GM19043 (cell line): ENCODE results near the gene PTCH2.

Source experiments
- ATAC-seq: cut with Tn5 transposase; IDR thresholded peaks from one replicate; pipeline ENCODE4 v1.9.1; 2021; ENCODE audit warnings: low read depth; ENCODE audit not compliant: unreplicated experiment

PTCH2 gene

DNA sequence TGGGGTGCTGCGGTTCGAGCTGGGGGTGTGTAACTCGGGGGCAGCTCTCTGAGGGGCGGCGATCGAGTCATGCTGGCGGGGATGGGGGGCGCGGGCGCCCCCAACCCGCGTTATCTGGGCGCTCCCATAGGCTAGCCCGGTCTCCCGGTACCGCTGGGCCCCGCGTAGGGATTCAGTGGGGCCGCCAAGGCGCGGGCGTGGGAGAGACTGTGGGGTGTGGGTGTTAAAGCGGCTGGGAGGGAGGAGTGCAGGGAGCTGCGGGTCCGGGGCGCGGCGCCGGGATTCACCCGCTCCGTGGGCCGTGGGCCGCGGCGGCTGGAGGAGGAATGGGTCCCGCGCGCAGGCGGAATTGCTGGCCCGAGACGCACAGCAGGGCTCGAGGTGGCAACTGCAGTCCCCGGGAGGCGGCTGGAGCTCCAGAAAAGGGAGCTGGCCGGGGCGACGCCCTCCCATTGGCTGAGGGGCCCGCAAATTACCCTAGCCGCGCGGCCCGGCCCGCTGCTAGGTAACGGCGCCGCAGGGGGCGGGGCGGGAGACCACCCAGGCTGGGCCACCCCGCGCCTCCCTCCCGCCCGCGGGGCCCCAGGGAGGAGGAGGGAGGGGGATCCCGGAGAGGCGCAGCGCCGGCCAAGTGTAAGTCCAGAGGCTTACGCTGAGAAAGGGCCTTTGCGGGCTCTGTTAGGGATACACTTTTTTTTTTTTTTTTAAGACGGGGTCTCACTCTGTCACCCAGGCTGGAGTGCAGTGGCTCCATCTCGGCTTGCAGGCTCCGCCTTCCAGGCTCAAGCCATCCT, at the start of gene PTCH2:
Gene PTCH2 (minus strand): TSS at position 392 of the 794 bp plus-strand sequence. CDS start 321 bp downstream, at position 71.
- no peak for ATAC-seq

DNA sequence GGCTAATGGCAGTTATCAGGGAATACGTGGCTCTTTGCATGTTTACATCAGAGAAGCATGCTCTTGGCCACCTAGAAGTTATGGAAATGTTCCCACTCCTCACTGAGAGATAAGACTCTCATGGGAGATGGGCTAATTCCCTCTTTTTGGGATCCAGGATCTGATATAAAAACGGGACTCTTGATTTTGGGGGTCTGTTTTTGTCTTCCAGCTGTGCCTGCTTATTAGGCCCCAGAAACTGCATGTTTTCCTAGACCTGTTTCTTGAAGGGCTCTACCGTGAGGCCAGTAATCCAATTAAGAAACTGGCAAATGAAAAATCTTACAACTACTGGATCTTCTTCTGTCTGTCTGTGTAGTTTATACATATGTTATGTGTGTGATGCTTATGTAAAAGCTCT, 47.0 kb upstream of the PTCH2 start:
- ATAC-seq, result no peak

DNA sequence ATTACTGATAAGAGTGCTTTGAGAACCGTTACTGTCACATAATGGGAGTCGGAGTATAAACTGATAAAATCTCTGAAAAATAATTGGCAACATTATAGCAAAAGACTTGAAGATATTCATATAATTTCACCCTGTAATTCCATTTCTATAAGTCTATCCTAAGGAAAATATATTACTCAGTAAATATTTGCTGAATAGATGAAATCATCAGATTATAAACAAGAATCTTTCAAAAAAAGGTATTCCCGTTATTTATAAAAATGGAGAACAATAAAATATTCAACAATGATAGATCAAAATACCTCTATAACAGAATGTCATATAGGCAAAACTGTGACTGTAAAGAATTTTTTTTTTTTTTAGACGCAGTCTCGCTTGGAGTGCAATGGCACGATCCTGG, 42.4 kb upstream of the PTCH2 start:
- no peak for ATAC-seq

GRCh38 chr1:44884746-44885145, 41.7 kb upstream of the PTCH2 start:
- ATAC-seq, result no peak

DNA sequence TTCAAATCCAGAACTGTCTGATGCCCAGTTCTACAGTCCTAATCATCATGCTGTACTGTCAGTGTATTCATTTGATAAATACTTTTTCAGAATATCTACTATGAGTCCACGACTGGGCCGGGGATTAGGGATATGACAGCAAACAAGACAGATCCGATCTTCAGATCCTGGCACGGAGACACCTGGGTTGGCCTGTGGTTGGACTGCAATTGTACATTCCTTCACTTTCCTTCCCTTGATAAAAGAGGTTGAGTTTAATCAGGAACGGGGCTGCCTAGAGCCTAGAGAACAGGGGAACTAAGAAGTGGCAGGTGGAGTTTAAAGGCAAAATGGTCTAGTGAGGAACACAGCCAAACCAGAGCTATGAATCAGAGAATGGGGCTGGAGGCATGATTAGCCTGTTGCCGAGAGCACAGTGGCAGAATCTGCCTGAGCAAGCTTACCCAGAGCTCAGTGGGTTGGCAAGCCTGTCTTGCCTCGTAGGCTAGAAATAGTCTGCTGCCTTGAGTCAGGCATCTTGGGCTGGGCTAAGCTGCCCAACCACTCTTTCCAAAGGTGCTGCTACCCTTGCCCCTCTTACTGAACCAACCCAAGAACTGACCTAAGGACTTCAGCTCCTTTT, 38.1 kb upstream of the PTCH2 start:
- no peak for ATAC-seq

GRCh38 chr1:44874155-44874554, 31.1 kb upstream of the PTCH2 start:
- ATAC-seq, result no peak

DNA sequence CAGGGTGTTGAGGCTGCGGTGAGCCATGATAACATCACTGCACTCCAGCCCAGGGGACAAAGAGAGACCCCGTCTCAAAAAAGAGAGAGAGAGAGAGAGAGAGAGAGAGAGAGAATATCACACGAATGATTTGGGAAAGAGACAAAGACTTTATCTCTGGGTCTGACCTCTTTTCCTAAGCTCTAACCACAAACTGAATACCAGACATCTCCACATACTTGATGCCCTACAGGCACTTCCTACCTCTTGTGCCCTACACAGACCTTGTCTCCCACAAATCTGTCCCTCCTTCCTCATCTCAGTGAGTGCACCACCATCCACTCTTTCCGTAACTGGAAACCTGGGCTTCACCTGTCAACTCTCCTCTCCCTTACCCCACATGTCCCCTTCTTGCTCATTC, 27.0 kb upstream of the PTCH2 start:
- ATAC-seq, result no peak

DNA sequence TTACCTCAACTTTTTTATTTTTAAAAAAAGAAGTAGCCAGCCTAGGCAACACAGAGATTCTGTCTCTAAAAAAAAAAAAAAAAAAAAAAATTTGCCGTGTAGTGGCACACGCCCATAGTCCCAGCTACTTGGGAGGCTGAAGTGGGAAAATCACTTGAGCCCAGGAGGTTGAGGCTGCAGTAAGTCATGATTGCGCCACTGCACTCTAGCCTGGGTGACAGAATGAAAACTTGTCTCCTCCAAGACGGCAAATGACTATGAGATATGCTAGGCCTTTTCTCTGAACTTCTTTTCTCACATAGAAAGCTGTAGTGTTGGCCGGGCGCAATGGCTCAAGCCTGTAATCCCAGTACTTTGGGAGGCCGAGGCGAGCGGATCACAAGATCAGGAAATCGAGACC, 24.7 kb upstream of the PTCH2 start:
- no peak for ATAC-seq

DNA sequence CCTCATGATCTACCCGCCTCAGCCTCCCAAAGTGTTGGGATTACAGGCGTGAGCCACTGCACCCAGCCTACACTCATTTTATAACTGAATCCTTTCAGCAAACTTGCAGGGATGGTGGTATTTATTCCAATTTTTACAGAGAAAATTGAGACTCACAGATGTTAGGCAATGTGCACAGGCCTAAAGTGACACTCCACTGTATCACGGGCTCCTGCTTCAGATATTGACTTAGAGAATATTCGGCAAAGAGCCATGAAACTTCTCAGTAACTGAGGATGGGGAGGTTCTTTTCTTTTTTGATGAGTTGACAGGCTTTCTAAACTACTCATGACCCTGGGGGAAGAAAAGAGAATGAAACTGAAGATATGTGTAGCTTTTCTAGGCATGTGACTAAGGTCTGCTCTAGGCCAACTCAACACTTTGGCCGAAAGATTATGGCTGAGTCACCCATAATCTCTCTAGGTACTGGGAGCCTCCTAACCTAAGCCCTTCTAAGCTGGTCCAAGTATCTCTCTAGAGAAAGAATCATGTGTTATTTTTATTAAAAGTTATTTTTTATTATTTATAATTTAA, 19.9 kb upstream of the PTCH2 start:
- ATAC-seq, result no peak

GRCh38 chr1:44860891-44861425, 17.9 kb upstream of the PTCH2 start:
- ATAC-seq, result no peak

GRCh38 chr1:44860331-44860730, 17.3 kb upstream of the PTCH2 start:
- ATAC-seq, result no peak

- ATAC-seq, result no peak
Measured at GRCh38 chr1:44857446-44857845, 14.4 kb upstream of the PTCH2 start.

DNA sequence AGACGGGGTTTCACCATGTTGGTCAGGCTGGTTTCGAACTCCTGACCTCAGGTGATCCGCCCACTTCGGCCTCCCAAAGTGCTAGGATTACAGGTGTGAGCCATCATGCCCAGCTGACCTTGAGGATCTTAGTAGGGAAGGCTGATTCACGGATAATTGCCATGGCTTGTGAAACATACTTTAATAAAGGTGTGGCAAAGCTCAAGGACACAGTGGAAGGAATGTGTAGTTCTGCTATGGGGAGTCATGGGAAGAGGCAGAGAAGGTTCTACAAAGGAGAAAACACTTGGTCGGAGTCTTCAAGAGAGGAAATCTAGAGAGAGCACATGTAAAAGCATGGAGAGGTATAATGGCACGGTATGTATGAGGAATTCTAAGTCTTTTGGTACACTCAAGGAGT, 12.7 kb upstream of the PTCH2 start:
- ATAC-seq, result no peak

DNA sequence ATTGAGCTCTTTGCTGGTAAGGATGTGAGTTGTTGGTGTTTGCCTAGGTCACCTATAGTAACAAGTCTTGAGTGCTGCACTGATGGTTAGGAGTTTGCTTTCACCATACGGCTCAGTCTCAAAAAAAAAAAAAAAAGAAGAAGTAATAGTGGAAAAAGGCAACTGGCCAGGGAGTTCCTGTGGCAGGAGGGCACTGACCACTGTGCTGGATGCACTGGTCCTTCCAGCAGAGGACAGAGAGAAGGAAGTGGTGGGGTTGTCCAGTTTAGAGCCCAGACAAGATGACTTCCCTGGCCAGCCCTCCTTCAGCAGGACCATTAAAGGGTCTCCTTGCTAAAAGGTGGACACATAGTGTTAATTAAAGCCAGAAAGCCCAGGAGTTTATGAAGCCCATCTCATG, 11.9 kb upstream of the PTCH2 start:
- ATAC-seq, result no peak

DNA sequence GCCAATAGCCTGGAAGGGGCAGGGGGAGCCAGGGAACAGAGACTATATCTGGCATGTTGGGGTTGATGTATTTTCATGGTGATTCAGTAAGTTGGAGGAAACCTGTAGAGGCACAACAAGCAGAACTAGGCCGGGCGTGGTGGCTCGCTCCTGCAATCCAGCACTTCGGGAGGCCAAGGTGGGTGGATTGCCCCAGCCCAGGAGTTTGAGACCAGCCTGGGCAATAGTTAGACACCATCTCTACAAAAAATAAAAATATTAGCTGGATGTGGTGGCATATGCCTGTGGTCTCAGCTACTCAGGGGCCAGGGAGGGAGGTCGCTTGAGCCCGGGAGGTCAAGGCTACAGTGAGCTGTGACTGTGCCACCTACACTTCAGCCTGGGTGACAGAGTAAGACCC, 10.1 kb upstream of the PTCH2 start:
- ATAC-seq, result no peak

DNA sequence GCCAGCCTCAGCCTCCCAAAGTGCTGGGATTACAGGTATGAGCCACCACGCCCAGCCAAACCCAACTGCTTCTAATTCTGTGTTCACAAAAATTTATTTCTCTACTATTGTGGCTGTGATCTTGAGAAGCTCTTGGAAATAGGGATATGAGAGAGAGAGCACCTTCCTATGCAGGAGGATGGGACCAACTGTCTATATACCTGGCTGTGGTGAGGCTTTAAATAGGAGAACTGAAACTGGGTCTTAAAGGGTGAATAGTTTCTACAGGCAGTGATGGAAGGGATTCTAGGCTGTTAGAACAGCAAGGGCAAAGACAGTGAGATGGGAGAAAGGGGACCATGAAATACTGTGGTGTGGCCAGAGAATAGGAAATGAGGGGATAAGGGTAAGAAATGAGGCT, 8.3 kb upstream of the PTCH2 start:
- no peak for ATAC-seq

GRCh38 chr1:44849575-44850132, 6.6 kb upstream of the PTCH2 start:
- ATAC-seq, result no peak

DNA sequence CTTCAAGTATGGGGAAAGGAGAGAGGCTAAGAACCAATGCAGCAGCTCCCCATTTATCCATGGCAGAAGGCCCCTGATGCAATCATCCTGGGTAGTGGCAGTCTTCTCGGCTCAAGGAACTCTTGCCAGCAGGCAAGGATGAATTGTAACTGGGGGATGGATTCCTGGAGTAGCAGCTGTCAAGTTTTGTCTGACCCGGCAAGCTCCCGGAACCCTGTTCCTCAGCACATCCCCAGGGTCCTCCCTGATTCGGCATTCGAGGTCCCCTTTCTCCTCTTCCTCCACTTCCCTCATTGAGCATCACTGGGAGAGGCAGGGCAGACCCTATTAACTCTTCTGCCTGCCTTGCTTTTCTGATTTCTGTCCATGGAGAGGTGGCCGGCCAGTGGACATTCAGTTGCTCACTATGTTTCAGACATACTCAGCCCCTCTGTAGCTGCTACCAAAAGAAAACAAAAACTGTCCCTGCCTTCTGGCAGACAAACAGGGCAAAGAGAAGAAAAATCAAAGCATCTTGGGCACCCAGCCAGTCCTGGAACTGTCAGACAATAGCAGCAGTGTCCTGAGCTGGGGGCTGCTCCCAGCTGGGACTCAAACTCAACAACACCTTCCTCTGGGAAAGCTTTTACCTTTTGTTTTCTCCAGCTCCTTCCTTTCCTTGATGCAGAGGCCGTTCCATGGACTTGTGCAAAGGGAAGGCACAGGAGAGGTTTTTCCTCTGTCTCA, 5.6 kb upstream of the PTCH2 start:
- ATAC-seq, result no peak

GRCh38 chr1:44847845-44848244, 4.8 kb upstream of the PTCH2 start:
- no peak for ATAC-seq

DNA sequence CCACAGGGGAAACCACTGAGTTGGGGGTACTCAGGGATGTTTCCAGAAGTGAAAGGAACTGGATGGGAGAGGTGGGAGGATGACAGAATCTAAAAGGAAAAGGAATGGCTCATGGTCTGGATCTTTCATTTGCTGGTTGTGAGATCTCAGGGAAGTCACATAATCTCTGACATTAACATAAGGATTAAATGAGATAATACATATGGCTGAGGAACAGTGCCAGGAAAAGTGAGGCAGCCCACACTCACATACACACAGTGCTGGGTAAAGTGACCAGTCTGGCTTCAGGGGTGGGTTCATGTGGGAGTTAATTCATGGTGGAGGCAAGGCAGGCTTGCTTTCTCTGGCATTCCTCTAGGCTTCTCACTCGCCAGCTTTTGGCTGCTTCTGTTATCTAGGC, 3.9 kb upstream of the PTCH2 start:
- ATAC-seq, result no peak

DNA sequence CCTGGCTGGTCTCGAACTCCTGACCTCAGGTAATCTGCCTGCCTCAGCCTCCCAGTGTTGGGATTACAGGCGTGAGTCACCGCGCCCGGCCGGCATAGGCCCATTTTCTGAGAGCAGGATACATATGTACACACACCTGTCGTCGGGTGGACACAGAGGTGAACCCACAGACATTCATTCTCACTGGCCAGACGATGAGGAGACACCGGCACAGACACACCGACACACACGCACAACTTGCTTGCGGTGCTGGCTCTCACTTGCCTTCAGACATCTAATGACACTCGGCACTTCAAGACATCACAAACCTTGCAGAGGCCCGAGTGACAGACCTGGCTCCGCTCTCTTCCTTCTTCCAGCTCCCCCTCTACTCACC, 579 bp downstream of the PTCH2 start:
- ATAC-seq, result no peak
